Measurements from ENCODE around the gene MAX. TPM values are rescaled to one million over a fixed set of nuclear protein-coding genes. Genes with fewer than 3 reads are reported as not detected.

Gene MAX
- total and polyA plus RNA-seq, 10 donors, result 58.7 to 162 (median 109) TPM

GRCh38 chr14:65149116-65149515 is 46.8 kb upstream of the MAX start:
- H3K9me3 ChIP-seq, result no peaks in the 10 kb centered on the region
- no peak overlapping the region for H3K27ac ChIP-seq
- no peak overlapping the region for H3K4me3 ChIP-seq
- H3K4me1 ChIP-seq, result no peaks in the 10 kb centered on the region
- 84 to 91% (median 91%) methylated on average over 4 of the region's 4 CpGs for WGBS, 5 donors
- peak; percentile 4 for DNase-seq
- intact Hi-C loops (cut with DNase I; ENCODE audit: low total_unique reads), result no loop called here
- no peak for TF ChIP-seq CTCF (IDR thresholded peaks at IDR 0.05 in 8 of 11, conservative IDR thresholded peaks at IDR 0.05 in 3 of 11)
- TF ChIP-seq POLR2AphosphoS5 (IDR thresholded peaks at IDR 0.05), result no peak
- no peak for TF ChIP-seq POLR2A (IDR thresholded peaks at IDR 0.05)
- H3K36me3 ChIP-seq, result no peaks in the 10 kb centered on the region
- H3K27me3 ChIP-seq (replicated peaks in 1 of 7), result peaks cover 0 to 5% (median 0%) of the 10 kb centered on the region in 7 donors

- Histone ChIP-seq H3K4me1 (no peaks in the 10 kb centered on the region), H3K27ac (no peak overlapping the region), H3K9me3 (no peaks in the 10 kb centered on the region), H3K27me3 (replicated peaks in 1 of 7) (peaks cover 0 to 15% (median 0%) of the 10 kb centered on the region in 7 donors), H3K36me3 (no peaks in the 10 kb centered on the region), H3K4me3 (no peak overlapping the region)
- no peak for DNase-seq
- intact Hi-C loops (cut with DNase I; ENCODE audit: low total_unique reads), result no loop called here
- no peak for TF ChIP-seq CTCF (IDR thresholded peaks at IDR 0.05 in 8 of 11, conservative IDR thresholded peaks at IDR 0.05 in 3 of 11)
- no peak for TF ChIP-seq POLR2A (IDR thresholded peaks at IDR 0.05)
- TF ChIP-seq POLR2AphosphoS5 (IDR thresholded peaks at IDR 0.05), result no peak
- WGBS, 5 donors, result 71 to 94% (median 90%) methylated on average over 8 of the region's 8 CpGs
Measured at GRCh38 chr14:65144170-65144569, 41.9 kb upstream of the MAX start.

GRCh38 chr14:65142914-65143625 is 40.8 kb upstream of the MAX start:
- 75 to 86% (median 82%) methylated on average over 8 of the region's 8 CpGs for WGBS, 5 donors
- TF ChIP-seq CTCF (IDR thresholded peaks at IDR 0.05 in 8 of 11, conservative IDR thresholded peaks at IDR 0.05 in 3 of 11) (no peak), POLR2A (IDR thresholded peaks at IDR 0.05) (no peak), POLR2AphosphoS5 (IDR thresholded peaks at IDR 0.05) (no peak)
- no peak overlapping the region for H3K4me3 ChIP-seq

GRCh38 chr14:65142429-65142828 is 40.1 kb upstream of the MAX start:
- H3K4me1 ChIP-seq, result no peaks in the 10 kb centered on the region
- no peaks in the 10 kb centered on the region for H3K9me3 ChIP-seq
- H3K27me3 ChIP-seq (replicated peaks in 1 of 7), result peaks cover 0 to 15% (median 0%) of the 10 kb centered on the region in 7 donors
- intact Hi-C loops (cut with DNase I; ENCODE audit: low total_unique reads), result no loop called here
- no peak for TF ChIP-seq CTCF (IDR thresholded peaks at IDR 0.05 in 8 of 11, conservative IDR thresholded peaks at IDR 0.05 in 3 of 11)
- TF ChIP-seq POLR2AphosphoS5 (IDR thresholded peaks at IDR 0.05), result no peak
- TF ChIP-seq POLR2A (IDR thresholded peaks at IDR 0.05), result no peak
- no peak for DNase-seq
- no peak overlapping the region for H3K4me3 ChIP-seq
- no peak overlapping the region for H3K27ac ChIP-seq
- H3K36me3 ChIP-seq, result no peaks in the 10 kb centered on the region
- WGBS, 5 donors, result 78 to 88% (median 82%) methylated on average over 4 of the region's 4 CpGs

More at GRCh38 chr14:65142914-65143625, 40.8 kb upstream of the MAX start:
- Histone ChIP-seq H3K27me3 (replicated peaks in 1 of 7) (peaks cover 0 to 15% (median 0%) of the 10 kb centered on the region in 7 donors), H3K9me3 (no peaks in the 10 kb centered on the region), H3K27ac (no peak overlapping the region), H3K4me1 (no peaks in the 10 kb centered on the region), H3K36me3 (no peaks in the 10 kb centered on the region)
- intact Hi-C loops (cut with DNase I; ENCODE audit: low total_unique reads), result no loop called here
- DNase-seq, result no peak
